ENCODE results near the gene TMEM151A. TPM values are rescaled to one million over a fixed set of nuclear protein-coding genes. Genes with fewer than 3 reads are reported as not detected.

TMEM151A gene
- total RNA-seq, 1 experiment from 2014 or later = 1.4 TPM

DNA sequence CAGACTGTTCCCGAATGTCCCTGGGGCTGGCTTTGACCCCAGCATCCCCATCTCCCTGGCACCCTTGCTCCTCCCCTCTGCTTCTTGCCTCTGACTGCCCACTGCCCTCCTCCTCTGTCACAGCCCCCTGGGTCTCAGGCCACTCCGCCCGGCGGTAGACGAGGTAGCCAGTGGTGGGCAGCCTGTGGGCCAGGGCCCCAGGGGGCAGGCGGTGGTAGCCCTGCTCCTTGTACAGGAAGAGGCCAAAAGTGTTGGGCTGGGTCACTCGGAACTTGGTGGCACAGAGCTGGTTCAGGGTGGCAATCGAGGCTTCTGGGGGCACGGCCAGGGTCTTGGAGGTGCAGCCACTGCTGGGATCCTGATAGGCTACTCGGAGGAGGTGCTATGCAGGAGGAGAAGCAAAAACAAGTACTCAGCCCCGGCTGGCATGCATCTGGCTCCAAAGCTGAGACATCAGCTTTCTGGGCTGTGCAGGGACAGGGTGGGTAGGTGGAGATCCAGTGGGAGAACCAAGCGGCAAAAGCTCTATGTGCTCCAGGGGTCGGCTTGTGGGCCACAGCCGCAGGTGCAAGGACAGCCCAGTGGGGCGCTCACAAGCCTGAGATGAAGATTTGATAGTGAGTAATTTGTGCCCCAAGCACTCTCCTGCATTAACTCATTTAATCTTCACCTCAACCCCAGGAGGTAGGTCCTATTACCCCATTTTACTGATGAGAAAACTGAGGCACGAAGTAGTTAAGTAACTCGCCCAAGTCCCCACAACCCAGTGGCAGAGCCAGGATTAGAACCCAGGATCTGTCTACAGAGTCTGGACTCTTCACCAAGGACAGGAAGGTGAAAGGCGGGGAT is 40.9 kb downstream of the TMEM151A start:
- Mint-ChIP-seq H3K4me1 (ENCODE audit: low read depth, unreplicated experiment) (peaks cover 31% of the 10 kb centered on the region), H3K36me3 (ENCODE audit: insufficient read depth, unreplicated experiment) (peaks cover 38% of the 10 kb centered on the region), H3K27me3 (ENCODE audit: unreplicated experiment) (no peaks in the 10 kb centered on the region), H3K27ac (ENCODE audit: unreplicated experiment) (no peak overlapping the region), H3K9me3 (ENCODE audit: low read depth, unreplicated experiment) (no peaks in the 10 kb centered on the region), H3K4me3 (ENCODE audit: low read depth, unreplicated experiment) (no peak overlapping the region)
- no peak for DNase-seq
- TF ChIP-seq, protein P1, sequence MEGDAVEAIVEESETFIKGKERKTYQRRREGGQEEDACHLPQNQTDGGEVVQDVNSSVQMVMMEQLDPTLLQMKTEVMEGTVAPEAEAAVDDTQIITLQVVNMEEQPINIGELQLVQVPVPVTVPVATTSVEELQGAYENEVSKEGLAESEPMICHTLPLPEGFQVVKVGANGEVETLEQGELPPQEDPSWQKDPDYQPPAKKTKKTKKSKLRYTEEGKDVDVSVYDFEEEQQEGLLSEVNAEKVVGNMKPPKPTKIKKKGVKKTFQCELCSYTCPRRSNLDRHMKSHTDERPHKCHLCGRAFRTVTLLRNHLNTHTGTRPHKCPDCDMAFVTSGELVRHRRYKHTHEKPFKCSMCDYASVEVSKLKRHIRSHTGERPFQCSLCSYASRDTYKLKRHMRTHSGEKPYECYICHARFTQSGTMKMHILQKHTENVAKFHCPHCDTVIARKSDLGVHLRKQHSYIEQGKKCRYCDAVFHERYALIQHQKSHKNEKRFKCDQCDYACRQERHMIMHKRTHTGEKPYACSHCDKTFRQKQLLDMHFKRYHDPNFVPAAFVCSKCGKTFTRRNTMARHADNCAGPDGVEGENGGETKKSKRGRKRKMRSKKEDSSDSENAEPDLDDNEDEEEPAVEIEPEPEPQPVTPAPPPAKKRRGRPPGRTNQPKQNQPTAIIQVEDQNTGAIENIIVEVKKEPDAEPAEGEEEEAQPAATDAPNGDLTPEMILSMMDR (IDR thresholded peaks at IDR 0.05; ENCODE audit: unreplicated experiment) = no peak
- CTCF ChIA-PET = no interaction called here
- no TSS peak for BruUV-seq (replicated peaks)
- intact Hi-C loops (cut with micrococcal nuclease; ENCODE audit: unreplicated experiment) = no loop called here

DNA sequence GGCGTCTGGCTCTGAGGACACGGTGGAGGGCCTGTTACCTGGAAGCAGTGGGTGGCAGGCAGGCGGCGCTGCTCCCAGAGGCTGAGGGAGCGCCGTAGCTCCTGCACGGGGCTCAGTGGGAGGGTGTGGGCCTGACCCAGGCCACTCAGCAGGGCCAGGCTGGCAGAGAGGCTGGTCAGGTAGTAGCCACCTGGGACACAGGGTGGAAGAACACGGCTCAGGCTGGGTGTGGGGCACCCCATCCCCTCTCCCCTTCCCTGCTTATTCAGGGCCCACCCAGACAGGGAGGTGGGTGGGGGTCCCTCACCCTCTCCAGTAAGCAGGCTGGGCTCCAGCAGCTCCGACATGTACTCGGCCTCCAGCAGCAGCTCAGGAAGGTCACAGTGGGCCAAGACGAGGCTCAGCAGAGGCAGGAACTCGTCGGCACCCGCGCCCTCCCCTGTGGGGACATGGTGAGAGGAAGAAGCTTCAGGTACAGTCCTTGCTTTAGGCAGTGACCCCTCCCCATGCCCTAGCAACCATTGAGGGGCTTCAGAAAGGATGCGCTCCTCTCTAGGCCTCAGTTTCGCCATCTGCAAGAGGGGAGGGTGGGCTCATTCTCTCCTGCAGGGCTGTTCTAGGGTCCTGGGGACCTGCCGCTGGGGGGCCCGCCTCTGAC is 41.7 kb downstream of the TMEM151A start:
- Mint-ChIP-seq H3K36me3 (ENCODE audit: insufficient read depth, unreplicated experiment) (peaks cover 35% of the 10 kb centered on the region), H3K27ac (ENCODE audit: unreplicated experiment) (no peak overlapping the region), H3K27me3 (ENCODE audit: unreplicated experiment) (no peaks in the 10 kb centered on the region), H3K9me3 (ENCODE audit: low read depth, unreplicated experiment) (no peaks in the 10 kb centered on the region), H3K4me3 (ENCODE audit: low read depth, unreplicated experiment) (no peak overlapping the region), H3K4me1 (ENCODE audit: low read depth, unreplicated experiment) (peaks cover 29% of the 10 kb centered on the region)
- intact Hi-C loops (cut with micrococcal nuclease; ENCODE audit: unreplicated experiment) = no loop called here
- BruUV-seq (replicated peaks) = no TSS peak
- TF ChIP-seq, protein P1 (IDR thresholded peaks at IDR 0.05; ENCODE audit: unreplicated experiment) = no peak
- DNase-seq = no peak
- CTCF ChIA-PET = interaction anchor here (0.6 kb wide), 2 partner anchors 13 to 21 kb away, joined by 5 to 6 read pairs; no protein-coding TSS in a partner anchor

DNA sequence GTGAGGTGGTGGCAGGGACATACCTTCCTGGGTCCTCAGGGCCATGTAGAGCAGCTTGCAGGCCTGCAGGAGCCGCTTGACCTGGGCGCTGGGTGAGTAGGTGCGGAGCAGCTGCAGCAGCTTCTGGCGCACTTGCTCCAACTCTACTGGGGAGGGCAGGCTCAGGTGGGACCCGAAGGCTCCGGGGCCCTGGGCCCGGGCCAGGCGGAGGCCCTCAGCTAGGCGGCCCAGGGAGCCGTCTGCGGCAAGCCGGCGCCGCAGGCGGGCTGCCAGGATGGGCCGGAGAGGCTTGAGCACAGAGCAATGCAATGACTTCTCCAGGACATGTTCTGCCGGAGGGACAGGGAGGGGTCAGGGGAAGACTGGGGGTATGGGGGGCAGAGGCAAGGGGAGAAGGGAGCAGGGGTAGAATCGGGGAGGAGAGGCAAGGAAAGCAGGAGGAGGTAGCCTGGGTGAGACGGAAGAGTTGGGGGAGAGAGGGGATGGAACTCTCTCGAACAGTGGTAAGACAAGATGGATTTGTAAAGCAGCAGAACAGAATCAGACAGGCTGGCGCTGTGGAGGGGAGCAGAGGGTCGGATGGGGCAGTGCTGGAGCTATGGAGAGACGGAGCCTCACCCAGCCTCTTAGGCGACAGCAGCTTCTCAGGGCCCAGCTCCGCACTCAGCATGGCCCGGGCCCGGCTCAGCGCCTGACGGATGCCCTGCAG is 42.4 kb downstream of the TMEM151A start:
- Mint-ChIP-seq H3K27me3 (ENCODE audit: unreplicated experiment) (no peaks in the 10 kb centered on the region), H3K36me3 (ENCODE audit: insufficient read depth, unreplicated experiment) (peaks cover 42% of the 10 kb centered on the region), H3K4me3 (ENCODE audit: low read depth, unreplicated experiment) (peak overlapping the region; percentile 24), H3K9me3 (ENCODE audit: low read depth, unreplicated experiment) (no peaks in the 10 kb centered on the region), H3K4me1 (ENCODE audit: low read depth, unreplicated experiment) (peaks cover 24% of the 10 kb centered on the region), H3K27ac (ENCODE audit: unreplicated experiment) (no peak overlapping the region)
- intact Hi-C loops (cut with micrococcal nuclease; ENCODE audit: unreplicated experiment) = no loop called here
- BruUV-seq (replicated peaks) = no TSS peak
- DNase-seq = no peak
- CTCF ChIA-PET = interaction anchor here (0.6 kb wide), 2 partner anchors 13 to 22 kb away, joined by 5 to 6 read pairs; no protein-coding TSS in a partner anchor
- TF ChIP-seq, protein P1 (IDR thresholded peaks at IDR 0.05; ENCODE audit: unreplicated experiment) = no peak

DNA sequence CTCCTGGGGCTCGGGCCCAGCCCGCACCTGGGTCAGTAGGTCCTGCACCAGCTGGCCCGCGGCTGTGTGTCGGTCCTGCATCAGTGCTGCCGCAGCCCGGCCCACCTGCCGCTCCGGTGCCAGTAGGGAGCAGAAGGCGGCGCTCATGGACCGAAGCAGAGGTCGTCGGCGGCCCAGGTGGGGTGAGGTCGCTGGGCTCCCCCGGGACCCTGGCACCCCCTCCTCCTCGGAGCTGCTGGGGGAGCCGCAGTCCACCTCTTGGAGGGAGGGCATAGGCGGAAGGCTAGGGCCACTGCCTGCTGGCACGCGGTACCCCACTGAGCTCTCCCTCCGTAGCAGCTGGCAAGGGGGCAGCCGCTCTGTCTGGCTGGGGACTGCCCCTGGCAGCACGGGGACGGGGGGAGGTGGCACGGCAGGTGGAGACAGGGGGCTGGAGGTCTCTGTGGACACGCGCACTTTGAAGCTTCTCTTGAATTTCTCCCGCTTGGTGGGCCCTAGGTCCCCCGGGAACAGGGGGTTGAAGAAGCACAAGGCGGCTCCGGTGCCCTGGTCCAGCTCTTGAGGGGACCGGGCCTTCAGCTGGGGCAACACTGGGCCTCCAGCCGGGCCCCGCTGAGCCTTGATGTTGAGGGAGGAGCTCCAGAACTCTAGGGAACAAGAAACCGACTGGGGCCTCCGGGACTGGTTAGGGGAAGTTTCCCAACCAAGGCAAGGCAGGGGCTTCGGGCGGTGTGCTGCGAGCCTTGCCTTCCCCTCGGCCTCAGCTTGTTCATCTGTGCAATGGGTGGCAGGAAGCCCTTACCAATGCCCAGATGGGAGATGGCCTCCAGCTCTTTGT is 43.1 kb downstream of the TMEM151A start:
- intact Hi-C loops (cut with micrococcal nuclease; ENCODE audit: unreplicated experiment) = no loop called here
- peaks cover 45% of the 10 kb centered on the region for H3K36me3 Mint-ChIP-seq (ENCODE audit: insufficient read depth, unreplicated experiment)
- TF ChIP-seq, protein P1 (IDR thresholded peaks at IDR 0.05; ENCODE audit: unreplicated experiment) = no peak
- no peaks in the 10 kb centered on the region for H3K27me3 Mint-ChIP-seq (ENCODE audit: unreplicated experiment)
- no peak for DNase-seq
- H3K4me3 Mint-ChIP-seq (ENCODE audit: low read depth, unreplicated experiment) = peak overlapping the region; percentile 94
- H3K4me1 Mint-ChIP-seq (ENCODE audit: low read depth, unreplicated experiment) = peaks cover 24% of the 10 kb centered on the region
- no peaks in the 10 kb centered on the region for H3K9me3 Mint-ChIP-seq (ENCODE audit: low read depth, unreplicated experiment)
- CTCF ChIA-PET = interaction anchor here (0.5 to 1.6 kb wide), 2 partner anchors 22 to 132 kb away, joined by 3 to 32 read pairs; partner anchors contain the start of gene PELI3
- no TSS peak for BruUV-seq (replicated peaks)
- H3K27ac Mint-ChIP-seq (ENCODE audit: unreplicated experiment) = peak overlapping the region; percentile 56
